HCT116 (cell line): Measurements from ENCODE around the gene C1orf35.

Experiments
- EZH2 ChIP-seq: fragments of 200-600 bp; sonication (generic); IDR thresholded peaks from 2 replicates; pipeline ENCODE4 v1.6.1; 2017; ENCODE audit warnings: antibody characterized with exemption, mixed run types
- EZH2phosphoT487 ChIP-seq: fragments of 200-600 bp; IDR thresholded peaks from 2 replicates; pipeline ENCODE4 v1.6.1; 2018; ENCODE audit warnings: antibody characterized with exemption, borderline replicate concordance
- FOSL1 ChIP-seq: IDR thresholded peaks from 2 replicates; pipeline ENCODE4 v1.6.1; 2012; ENCODE audit warnings: low read depth
- POLR2A ChIP-seq: IDR thresholded peaks from 2 replicates; pipeline ENCODE4 v1.7.0; 2011; ENCODE audit warnings: borderline replicate concordance; ENCODE audit not compliant: insufficient read depth, insufficient read length; ENCODE audit errors: extremely low read depth
- POLR2AphosphoS5 ChIP-seq: IDR thresholded peaks from 2 replicates; pipeline ENCODE4 v1.6.1; 2011; ENCODE audit warnings: mild to moderate bottlenecking, low read depth, low read length, moderate library complexity
- RAD21 ChIP-seq: IDR thresholded peaks from 2 replicates; pipeline ENCODE4 v1.6.1; 2012; ENCODE audit warnings: low read depth, mild to moderate bottlenecking
- SIN3A ChIP-seq: IDR thresholded peaks from 2 replicates; pipeline ENCODE4 v1.6.1; 2012; ENCODE audit warnings: low read depth
- SP1 ChIP-seq: IDR thresholded peaks from 2 replicates; pipeline ENCODE4 v1.6.1; 2012; ENCODE audit warnings: low read depth
- YY1 ChIP-seq: IDR thresholded peaks from 2 replicates; pipeline ENCODE4 v1.6.1; 2011; ENCODE audit warnings: low read length, low read depth, moderate library complexity, mild to moderate bottlenecking; ENCODE audit not compliant: insufficient replicate concordance; ENCODE audit errors: extremely low read depth
- TF ChIP-seq, protein P1 (sequence below), 3 experiments: fragments of 200-600 bp in 1 of 3; sonication (generic) in 1 of 3; IDR thresholded peaks in 2 of 3; conservative IDR thresholded peaks in 1 of 3; 2 replicates each; pipeline ENCODE4 v1.5.1; 2012 to 2017; ENCODE audit warnings: low read depth in 2 of 3, low read length in 2 of 3, antibody characterized with exemption in 1 of 3, borderline replicate concordance in 1 of 3, control low read depth in 1 of 3, mild to moderate bottlenecking in 1 of 3, mixed read lengths in 1 of 3, mixed run types in 1 of 3, moderate library complexity in 1 of 3; ENCODE audit not compliant: insufficient read depth in 1 of 3
- TF ChIP-seq, protein P2 (sequence below): IDR thresholded peaks from 2 replicates; pipeline ENCODE4 v1.6.1; 2011; ENCODE audit warnings: mild to moderate bottlenecking, low read length, moderate library complexity; ENCODE audit not compliant: insufficient replicate concordance; ENCODE audit errors: extremely low read depth
- TF ChIP-seq, protein P3 (sequence below): IDR thresholded peaks from 2 replicates; pipeline ENCODE4 v1.6.1; 2012; ENCODE audit warnings: low read depth
- TF ChIP-seq, protein P4 (sequence below): IDR thresholded peaks from 2 replicates; pipeline ENCODE4 v1.6.1; 2012
- TF ChIP-seq, protein P5 (sequence below): IDR thresholded peaks from 2 replicates; pipeline ENCODE4 v1.6.1; 2012

DNA sequence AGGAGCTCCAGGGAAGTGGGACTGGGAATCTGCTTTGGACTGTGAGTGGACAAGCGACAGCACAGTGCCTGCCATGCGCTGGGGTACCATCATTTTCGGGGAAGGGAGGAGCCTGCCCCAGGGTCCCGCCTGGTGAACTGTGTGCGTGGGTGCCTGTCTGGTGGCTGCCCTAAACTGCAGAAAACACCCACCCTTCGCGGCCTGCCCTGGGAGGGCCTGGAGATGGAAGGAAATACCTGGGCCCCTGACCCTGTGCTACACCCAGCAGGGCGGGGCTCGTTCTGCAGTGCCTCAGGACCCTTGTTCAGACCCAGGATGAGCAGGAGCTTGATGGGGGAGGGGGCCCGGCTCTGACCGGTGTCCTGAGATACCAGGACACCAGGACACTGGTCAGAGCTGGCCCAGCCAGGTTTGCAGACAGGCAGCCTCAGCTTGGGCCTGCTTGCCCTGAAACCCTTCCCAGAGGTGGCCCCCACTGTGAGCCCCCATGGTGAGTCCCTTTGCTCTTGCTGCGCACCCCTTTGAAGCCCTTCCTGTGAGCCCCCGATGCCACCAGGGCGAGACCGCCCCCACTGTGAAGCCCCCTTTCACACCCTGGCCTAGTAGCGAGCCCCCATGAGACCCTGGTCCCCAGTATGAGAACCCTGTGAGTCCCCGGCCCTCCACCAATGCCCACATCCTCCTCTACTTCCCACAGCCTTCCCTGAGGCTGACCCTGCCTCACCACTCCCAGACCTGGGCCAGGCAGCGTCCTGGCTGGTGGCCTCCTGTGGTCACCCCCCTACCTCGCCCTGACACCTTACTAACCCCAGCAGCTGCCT is 49.2 kb upstream of the C1orf35 start:
- TF ChIP-seq POLR2A (no peak), FOSL1 (no peak), EZH2 (no peak), SIN3A (no peak), EZH2phosphoT487 (no peak), RAD21 (no peak), POLR2AphosphoS5 (no peak), SP1 (no peak), YY1 (no peak)
- TF ChIP-seq, protein P1, sequence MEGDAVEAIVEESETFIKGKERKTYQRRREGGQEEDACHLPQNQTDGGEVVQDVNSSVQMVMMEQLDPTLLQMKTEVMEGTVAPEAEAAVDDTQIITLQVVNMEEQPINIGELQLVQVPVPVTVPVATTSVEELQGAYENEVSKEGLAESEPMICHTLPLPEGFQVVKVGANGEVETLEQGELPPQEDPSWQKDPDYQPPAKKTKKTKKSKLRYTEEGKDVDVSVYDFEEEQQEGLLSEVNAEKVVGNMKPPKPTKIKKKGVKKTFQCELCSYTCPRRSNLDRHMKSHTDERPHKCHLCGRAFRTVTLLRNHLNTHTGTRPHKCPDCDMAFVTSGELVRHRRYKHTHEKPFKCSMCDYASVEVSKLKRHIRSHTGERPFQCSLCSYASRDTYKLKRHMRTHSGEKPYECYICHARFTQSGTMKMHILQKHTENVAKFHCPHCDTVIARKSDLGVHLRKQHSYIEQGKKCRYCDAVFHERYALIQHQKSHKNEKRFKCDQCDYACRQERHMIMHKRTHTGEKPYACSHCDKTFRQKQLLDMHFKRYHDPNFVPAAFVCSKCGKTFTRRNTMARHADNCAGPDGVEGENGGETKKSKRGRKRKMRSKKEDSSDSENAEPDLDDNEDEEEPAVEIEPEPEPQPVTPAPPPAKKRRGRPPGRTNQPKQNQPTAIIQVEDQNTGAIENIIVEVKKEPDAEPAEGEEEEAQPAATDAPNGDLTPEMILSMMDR (IDR thresholded peaks at IDR 0.05 in 2 of 3, conservative IDR thresholded peaks at IDR 0.05 in 1 of 3; ENCODE audit: borderline replicate concordance in 1 of 3, insufficient read depth in 1 of 3, low read depth in 2 of 3, low read length in 2 of 3): no peak
- TF ChIP-seq, protein P2, sequence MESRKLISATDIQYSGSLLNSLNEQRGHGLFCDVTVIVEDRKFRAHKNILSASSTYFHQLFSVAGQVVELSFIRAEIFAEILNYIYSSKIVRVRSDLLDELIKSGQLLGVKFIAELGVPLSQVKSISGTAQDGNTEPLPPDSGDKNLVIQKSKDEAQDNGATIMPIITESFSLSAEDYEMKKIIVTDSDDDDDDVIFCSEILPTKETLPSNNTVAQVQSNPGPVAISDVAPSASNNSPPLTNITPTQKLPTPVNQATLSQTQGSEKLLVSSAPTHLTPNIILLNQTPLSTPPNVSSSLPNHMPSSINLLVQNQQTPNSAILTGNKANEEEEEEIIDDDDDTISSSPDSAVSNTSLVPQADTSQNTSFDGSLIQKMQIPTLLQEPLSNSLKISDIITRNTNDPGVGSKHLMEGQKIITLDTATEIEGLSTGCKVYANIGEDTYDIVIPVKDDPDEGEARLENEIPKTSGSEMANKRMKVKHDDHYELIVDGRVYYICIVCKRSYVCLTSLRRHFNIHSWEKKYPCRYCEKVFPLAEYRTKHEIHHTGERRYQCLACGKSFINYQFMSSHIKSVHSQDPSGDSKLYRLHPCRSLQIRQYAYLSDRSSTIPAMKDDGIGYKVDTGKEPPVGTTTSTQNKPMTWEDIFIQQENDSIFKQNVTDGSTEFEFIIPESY: no peak
- TF ChIP-seq, protein P3, sequence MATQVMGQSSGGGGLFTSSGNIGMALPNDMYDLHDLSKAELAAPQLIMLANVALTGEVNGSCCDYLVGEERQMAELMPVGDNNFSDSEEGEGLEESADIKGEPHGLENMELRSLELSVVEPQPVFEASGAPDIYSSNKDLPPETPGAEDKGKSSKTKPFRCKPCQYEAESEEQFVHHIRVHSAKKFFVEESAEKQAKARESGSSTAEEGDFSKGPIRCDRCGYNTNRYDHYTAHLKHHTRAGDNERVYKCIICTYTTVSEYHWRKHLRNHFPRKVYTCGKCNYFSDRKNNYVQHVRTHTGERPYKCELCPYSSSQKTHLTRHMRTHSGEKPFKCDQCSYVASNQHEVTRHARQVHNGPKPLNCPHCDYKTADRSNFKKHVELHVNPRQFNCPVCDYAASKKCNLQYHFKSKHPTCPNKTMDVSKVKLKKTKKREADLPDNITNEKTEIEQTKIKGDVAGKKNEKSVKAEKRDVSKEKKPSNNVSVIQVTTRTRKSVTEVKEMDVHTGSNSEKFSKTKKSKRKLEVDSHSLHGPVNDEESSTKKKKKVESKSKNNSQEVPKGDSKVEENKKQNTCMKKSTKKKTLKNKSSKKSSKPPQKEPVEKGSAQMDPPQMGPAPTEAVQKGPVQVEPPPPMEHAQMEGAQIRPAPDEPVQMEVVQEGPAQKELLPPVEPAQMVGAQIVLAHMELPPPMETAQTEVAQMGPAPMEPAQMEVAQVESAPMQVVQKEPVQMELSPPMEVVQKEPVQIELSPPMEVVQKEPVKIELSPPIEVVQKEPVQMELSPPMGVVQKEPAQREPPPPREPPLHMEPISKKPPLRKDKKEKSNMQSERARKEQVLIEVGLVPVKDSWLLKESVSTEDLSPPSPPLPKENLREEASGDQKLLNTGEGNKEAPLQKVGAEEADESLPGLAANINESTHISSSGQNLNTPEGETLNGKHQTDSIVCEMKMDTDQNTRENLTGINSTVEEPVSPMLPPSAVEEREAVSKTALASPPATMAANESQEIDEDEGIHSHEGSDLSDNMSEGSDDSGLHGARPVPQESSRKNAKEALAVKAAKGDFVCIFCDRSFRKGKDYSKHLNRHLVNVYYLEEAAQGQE: no peak
- TF ChIP-seq, protein P4, sequence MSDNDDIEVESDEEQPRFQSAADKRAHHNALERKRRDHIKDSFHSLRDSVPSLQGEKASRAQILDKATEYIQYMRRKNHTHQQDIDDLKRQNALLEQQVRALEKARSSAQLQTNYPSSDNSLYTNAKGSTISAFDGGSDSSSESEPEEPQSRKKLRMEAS: no peak
- TF ChIP-seq, protein P5, sequence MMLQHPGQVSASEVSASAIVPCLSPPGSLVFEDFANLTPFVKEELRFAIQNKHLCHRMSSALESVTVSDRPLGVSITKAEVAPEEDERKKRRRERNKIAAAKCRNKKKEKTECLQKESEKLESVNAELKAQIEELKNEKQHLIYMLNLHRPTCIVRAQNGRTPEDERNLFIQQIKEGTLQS: no peak
